Amniotic stem cell (primary cell): Measurements from ENCODE around the gene HADH.
A peak's percentile ranks its signal among the peaks of the same experiment; 100 is the strongest.
"Not testable (repeated sequence)": the region's sequence is repeated elsewhere in the genome, so short reads cannot be mapped to it uniquely, and the experiment has no call there.

Experiments used
- DNase-seq: peaks from one replicate; lab custom pipeline; 2025; lab: John Stamatoyannopoulos, UW

HADH gene

GRCh38 chr4:107989537-107990386 lies at the start of gene HADH:
TSS of gene HADH (plus strand) at chr4:107989889. CDS start at chr4:107989933, 44 bp downstream.
- peak; percentile 85 for DNase-seq

GRCh38 chr4:107945809-107946208 lies 43.9 kb upstream of the HADH start:
- no peak for DNase-seq

GRCh38 chr4:107950746-107951540 lies 38.7 kb upstream of the HADH start:
- no peak for DNase-seq

GRCh38 chr4:107951551-107951950 lies 38.1 kb upstream of the HADH start:
- peak; percentile 38 for DNase-seq

GRCh38 chr4:107956011-107956410 lies 33.7 kb upstream of the HADH start:
- DNase-seq: no peak

GRCh38 chr4:107966903-107967302 lies 22.8 kb upstream of the HADH start:
- no peak for DNase-seq

GRCh38 chr4:107967519-107967918 lies 22.2 kb upstream of the HADH start:
- DNase-seq: not testable (repeated sequence)

GRCh38 chr4:107967921-107968320 lies 21.8 kb upstream of the HADH start:
- DNase-seq: not testable (repeated sequence)

- DNase-seq: no peak
Measured at GRCh38 chr4:107970063-107970798, 19.5 kb upstream of the HADH start.

GRCh38 chr4:107972605-107973004 lies 17.1 kb upstream of the HADH start:
- DNase-seq: no peak

GRCh38 chr4:107974523-107974922 lies 15.2 kb upstream of the HADH start:
- DNase-seq: no peak

GRCh38 chr4:107977482-107977881 lies 12.2 kb upstream of the HADH start:
- no peak for DNase-seq

- no peak for DNase-seq
Measured at GRCh38 chr4:107977966-107978705, 11.6 kb upstream of the HADH start.

GRCh38 chr4:107978716-107979451 lies 10.8 kb upstream of the HADH start:
- DNase-seq: no peak

GRCh38 chr4:107987916-107988762 lies 1.6 kb upstream of the HADH start:
- no peak for DNase-seq

- DNase-seq: no peak
Measured at GRCh38 chr4:107988763-107989035, 990 bp upstream of the HADH start.

- DNase-seq: no peak
Measured at GRCh38 chr4:107989162-107989536, 540 bp upstream of the HADH start.

- no peak for DNase-seq
Measured at GRCh38 chr4:107991945-107992630, 2.4 kb downstream of the HADH start.

- no peak for DNase-seq
Measured at GRCh38 chr4:107993969-107994368, 4.3 kb downstream of the HADH start.

GRCh38 chr4:107994894-107995293 lies 5.2 kb downstream of the HADH start:
- DNase-seq: no peak
